ENCODE measurements around the gene MED13L.

- TF ChIP-seq FOXP1 (CRISPR knock-in tag; IDR thresholded peaks at IDR 0.05; ENCODE audit: borderline replicate concordance) (no peak), CBFB (CRISPR knock-in tag; IDR thresholded peaks at IDR 0.05; ENCODE audit: low read depth) (no peak), ETV6 (CRISPR knock-in tag; IDR thresholded peaks at IDR 0.05) (no peak), USF1 (CRISPR knock-in tag; IDR thresholded peaks at IDR 0.05) (no peak), ESRRA (CRISPR knock-in tag; IDR thresholded peaks at IDR 0.05; ENCODE audit: borderline replicate concordance) (no peak), ZNF671 (CRISPR knock-in tag; IDR thresholded peaks at IDR 0.05) (no peak), PRDM15 (CRISPR knock-in tag; IDR thresholded peaks at IDR 0.05) (no peak)
- TF ChIP-seq, protein P1, sequence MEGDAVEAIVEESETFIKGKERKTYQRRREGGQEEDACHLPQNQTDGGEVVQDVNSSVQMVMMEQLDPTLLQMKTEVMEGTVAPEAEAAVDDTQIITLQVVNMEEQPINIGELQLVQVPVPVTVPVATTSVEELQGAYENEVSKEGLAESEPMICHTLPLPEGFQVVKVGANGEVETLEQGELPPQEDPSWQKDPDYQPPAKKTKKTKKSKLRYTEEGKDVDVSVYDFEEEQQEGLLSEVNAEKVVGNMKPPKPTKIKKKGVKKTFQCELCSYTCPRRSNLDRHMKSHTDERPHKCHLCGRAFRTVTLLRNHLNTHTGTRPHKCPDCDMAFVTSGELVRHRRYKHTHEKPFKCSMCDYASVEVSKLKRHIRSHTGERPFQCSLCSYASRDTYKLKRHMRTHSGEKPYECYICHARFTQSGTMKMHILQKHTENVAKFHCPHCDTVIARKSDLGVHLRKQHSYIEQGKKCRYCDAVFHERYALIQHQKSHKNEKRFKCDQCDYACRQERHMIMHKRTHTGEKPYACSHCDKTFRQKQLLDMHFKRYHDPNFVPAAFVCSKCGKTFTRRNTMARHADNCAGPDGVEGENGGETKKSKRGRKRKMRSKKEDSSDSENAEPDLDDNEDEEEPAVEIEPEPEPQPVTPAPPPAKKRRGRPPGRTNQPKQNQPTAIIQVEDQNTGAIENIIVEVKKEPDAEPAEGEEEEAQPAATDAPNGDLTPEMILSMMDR (IDR thresholded peaks at IDR 0.05) = no peak
Measured at GRCh38 chr12:115956659-115957058, 320.8 kb downstream of the MED13L start.

Data from WTC11 (cell line).